Smooth muscle cell (in vitro differentiated cells): ENCODE results near the gene WDR75. TPM values are rescaled to one million over a fixed set of nuclear protein-coding genes. Genes with fewer than 3 reads are reported as not detected.

ENCODE experiments used
- DNase-seq: peaks from one replicate; lab custom pipeline; 2025; ENCODE audit not compliant: unreplicated experiment; lab: John Stamatoyannopoulos, UW
- H2AFZ ChIP-seq: fragments of 200-600 bp; sonication (generic); 2 replicates; pipeline ENCODE4 v1.6.0; 2016; ENCODE audit warnings: antibody characterized with exemption, low read depth, mild to moderate bottlenecking
- H3F3A ChIP-seq: fragments of 200-600 bp; sonication (generic); 2 replicates; pipeline ENCODE4 v1.6.0; 2017; ENCODE audit warnings: antibody characterized with exemption, low read depth
- H3K27ac ChIP-seq: fragments of 200-600 bp; sonication (generic); 2 replicates; pipeline ENCODE4 v1.5.1; 2016; ENCODE audit warnings: low read depth, mild to moderate bottlenecking
- H3K27me3 ChIP-seq: fragments of 200-600 bp; sonication (generic); 2 replicates; pipeline ENCODE4 v1.6.1; 2016; ENCODE audit warnings: low read depth, mild to moderate bottlenecking
- H3K36me3 ChIP-seq: fragments of 200-600 bp; sonication (generic); 2 replicates; pipeline ENCODE4 v1.5.1; 2016; ENCODE audit warnings: low read depth
- H3K4me1 ChIP-seq: fragments of 200-600 bp; sonication (generic); 2 replicates; pipeline ENCODE4 v1.5.1; 2016; ENCODE audit warnings: low read depth
- H3K4me2 ChIP-seq: fragments of 200-600 bp; sonication (generic); 2 replicates; pipeline ENCODE4 v1.6.0; 2016; ENCODE audit warnings: mild to moderate bottlenecking
- H3K4me3 ChIP-seq: fragments of 200-600 bp; sonication (generic); 2 replicates; pipeline ENCODE4 v1.5.1; 2016; ENCODE audit warnings: mild to moderate bottlenecking
- H3K79me2 ChIP-seq: fragments of 200-600 bp; sonication (generic); 2 replicates; pipeline ENCODE4 v1.6.0; 2016; ENCODE audit warnings: low read depth, mild to moderate bottlenecking
- H3K9ac ChIP-seq: fragments of 200-600 bp; sonication (generic); 2 replicates; pipeline ENCODE4 v1.6.0; 2016; ENCODE audit warnings: low read depth
- H3K9me3 ChIP-seq: fragments of 200-600 bp; sonication (generic); replicated peaks from 2 replicates; pipeline ENCODE4 v1.5.1; 2016; ENCODE audit warnings: low read depth
- H4K20me1 ChIP-seq: fragments of 200-600 bp; sonication (generic); 2 replicates; pipeline ENCODE4 v1.6.0; 2016; ENCODE audit warnings: low read depth
- CTCF ChIP-seq: fragments of 200-600 bp; sonication (generic); IDR thresholded peaks from 2 replicates; pipeline ENCODE4 v1.5.1; 2017; ENCODE audit warnings: borderline replicate concordance, mild to moderate bottlenecking, antibody characterized with exemption; ENCODE audit not compliant: insufficient read depth, poor library complexity, severe bottlenecking
- WGBS: methylation state at CpG from one replicate; pipeline ENCODE4 v1.1.7; 2016; ENCODE audit warnings: low lambda C conversion rate; 5-methylcytosine and 5-hydroxymethylcytosine counted together
- polyA plus RNA-seq: library from polyadenylated mRNA; unstranded; fragments of >200 nt; fragmentation: Nextera tagmentation; extraction: Ambion mirVana; gene quantifications from 2 replicates; pipeline ENCODE4 v1.2.1, GENCODE V29; 2016
- total RNA-seq: library from RNA; depleted of rRNA; stranded (reverse); fragments of >200 nt; gene quantifications from 2 replicates; pipeline ENCODE4 v1.2.3, GENCODE V29; 2014

The WDR75 gene
- total and polyA plus RNA-seq, 2 experiments from 2014 or later, result 22.7 to 63.0 TPM

GRCh38 chr2:189481071-189481470 lies 39.8 kb downstream of the WDR75 start:
- WGBS, result 80% methylated on average over 1 of the region's 1 CpG
- H3K4me1 ChIP-seq, result no peaks in the 10 kb centered on the region
- no peaks in the 10 kb centered on the region for H3K79me2 ChIP-seq
- no peak for TF ChIP-seq CTCF
- no peak overlapping the region for H3K27ac ChIP-seq
- no peak overlapping the region for H3K4me2 ChIP-seq
- H3K36me3 ChIP-seq, result no peaks in the 10 kb centered on the region
- no peaks in the 10 kb centered on the region for H3K27me3 ChIP-seq
- H4K20me1 ChIP-seq, result no peaks in the 10 kb centered on the region
- peaks cover 7% of the 10 kb centered on the region for H3F3A ChIP-seq
- no peaks in the 10 kb centered on the region for H3K9me3 ChIP-seq
- no peak overlapping the region for H2AFZ ChIP-seq
- H3K9ac ChIP-seq, result no peak overlapping the region
- no peak for DNase-seq
- no peak overlapping the region for H3K4me3 ChIP-seq

- DNase-seq, result no peak
- Histone ChIP-seq H3K4me1 (no peaks in the 10 kb centered on the region), H3K27ac (no peak overlapping the region), H4K20me1 (no peaks in the 10 kb centered on the region), H3K9me3 (no peaks in the 10 kb centered on the region), H3K4me3 (no peak overlapping the region), H2AFZ (no peak overlapping the region), H3F3A (peaks cover 7% of the 10 kb centered on the region), H3K4me2 (no peak overlapping the region), H3K27me3 (no peaks in the 10 kb centered on the region), H3K36me3 (no peaks in the 10 kb centered on the region), H3K9ac (no peak overlapping the region), H3K79me2 (no peaks in the 10 kb centered on the region)
- 75% methylated on average over 4 of the region's 4 CpGs for WGBS
- TF ChIP-seq CTCF, result no peak
Observed at GRCh38 chr2:189483571-189483970, 42.3 kb downstream of the WDR75 start.

- no peak for TF ChIP-seq CTCF
- peak overlapping the region; percentile 14 for H3K4me2 ChIP-seq
- no peaks in the 10 kb centered on the region for H3K36me3 ChIP-seq
- DNase-seq, result no peak
- H2AFZ ChIP-seq, result no peak overlapping the region
- no peaks in the 10 kb centered on the region for H3K27me3 ChIP-seq
- WGBS, result 58% methylated on average over 10 of the region's 10 CpGs
- H3K9me3 ChIP-seq, result no peaks in the 10 kb centered on the region
- H3K79me2 ChIP-seq, result no peaks in the 10 kb centered on the region
- no peaks in the 10 kb centered on the region for H3K4me1 ChIP-seq
- H3K9ac ChIP-seq, result no peak overlapping the region
- H4K20me1 ChIP-seq, result no peaks in the 10 kb centered on the region
- no peak overlapping the region for H3K4me3 ChIP-seq
- H3F3A ChIP-seq, result peaks cover 7% of the 10 kb centered on the region
- H3K27ac ChIP-seq, result no peak overlapping the region
Observed at GRCh38 chr2:189483980-189484740, 42.9 kb downstream of the WDR75 start.

- no peak for TF ChIP-seq CTCF
- H3K4me2 ChIP-seq, result no peak overlapping the region
- H4K20me1 ChIP-seq, result no peaks in the 10 kb centered on the region
Observed at GRCh38 chr2:189485146-189485545, 43.9 kb downstream of the WDR75 start.

More at GRCh38 chr2:189485146-189485545, 43.9 kb downstream of the WDR75 start:
- no peaks in the 10 kb centered on the region for H3K9me3 ChIP-seq
- no peaks in the 10 kb centered on the region for H3K27me3 ChIP-seq
- H2AFZ ChIP-seq, result peak overlapping the region; percentile 49
- 9% methylated on average over 2 of the region's 2 CpGs for WGBS
- no peak overlapping the region for H3K4me3 ChIP-seq
- no peak overlapping the region for H3K27ac ChIP-seq
- DNase-seq, result no peak
- H3K4me1 ChIP-seq, result no peaks in the 10 kb centered on the region
- no peaks in the 10 kb centered on the region for H3K79me2 ChIP-seq
- peaks cover 7% of the 10 kb centered on the region for H3F3A ChIP-seq
- H3K9ac ChIP-seq, result no peak overlapping the region
- no peaks in the 10 kb centered on the region for H3K36me3 ChIP-seq
